GM18868 (cell line): ENCODE results near the gene RSPO3.
"Not testable (repeated sequence)": the region's sequence is repeated elsewhere in the genome, so short reads cannot be mapped to it uniquely, and the experiment has no call there.

Source experiments
- ATAC-seq: cut with Tn5 transposase; IDR thresholded peaks from one replicate; pipeline ENCODE4 v1.9.1; 2021; ENCODE audit warnings: mild to moderate bottlenecking, moderate library complexity; ENCODE audit not compliant: unreplicated experiment

The RSPO3 gene

DNA sequence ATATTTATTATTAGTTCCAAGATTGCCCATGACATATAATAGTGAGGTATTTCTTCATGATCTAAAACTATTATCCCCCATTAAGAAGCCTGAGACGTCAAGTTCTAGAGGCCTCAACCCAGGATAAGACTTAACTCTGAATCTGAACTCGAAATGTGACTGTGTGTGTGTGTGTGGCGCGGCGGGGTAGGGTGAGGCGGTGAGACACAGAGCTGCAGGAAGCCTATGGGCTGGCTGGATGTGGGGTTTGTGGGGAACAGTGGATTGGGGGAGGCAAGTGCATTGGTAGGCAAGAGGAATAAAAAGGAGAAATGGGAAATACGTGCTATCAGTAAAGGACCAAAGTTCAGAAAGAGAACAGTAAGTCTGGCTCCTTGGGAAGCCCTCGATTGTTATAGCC lies 81.6 kb downstream of the RSPO3 start:
- ATAC-seq: no peak

DNA sequence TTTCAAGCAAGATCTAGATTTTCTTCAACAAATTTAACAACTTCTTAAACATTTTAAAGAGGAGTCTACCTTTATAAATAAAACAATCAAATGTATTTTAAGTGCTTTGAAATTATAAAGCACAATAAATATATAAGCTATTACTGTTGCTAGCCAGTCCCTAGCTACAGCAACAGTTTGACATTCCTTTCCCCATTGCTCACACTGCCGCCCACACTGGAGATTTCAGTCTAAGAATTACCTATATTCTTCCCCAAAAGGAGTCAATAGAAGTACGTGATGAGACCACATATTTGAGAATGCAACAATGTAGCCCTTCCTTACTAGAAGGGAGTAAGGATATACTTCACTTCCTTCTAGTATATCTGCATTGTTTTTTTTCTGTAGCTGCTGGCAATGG lies 82.8 kb downstream of the RSPO3 start:
- ATAC-seq: no peak

DNA sequence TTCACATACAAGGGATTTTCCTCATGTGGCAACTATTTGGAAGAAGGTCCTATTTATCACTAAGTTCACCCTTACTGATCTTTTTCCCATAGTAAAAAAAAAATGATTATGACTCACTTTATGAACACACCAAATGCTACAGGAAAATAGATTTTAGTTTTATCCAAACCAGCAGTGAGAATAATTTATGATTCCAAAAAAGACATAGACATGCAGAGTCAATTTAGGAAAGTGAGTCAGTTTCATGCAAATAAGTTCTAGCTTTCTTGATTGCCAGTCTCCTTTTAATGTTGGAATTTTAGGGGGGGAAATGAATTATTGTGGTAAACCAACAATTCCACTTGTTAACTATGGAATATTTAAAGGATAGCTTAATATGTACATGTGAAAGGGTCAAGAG lies 84.2 kb downstream of the RSPO3 start:
- no peak for ATAC-seq

DNA sequence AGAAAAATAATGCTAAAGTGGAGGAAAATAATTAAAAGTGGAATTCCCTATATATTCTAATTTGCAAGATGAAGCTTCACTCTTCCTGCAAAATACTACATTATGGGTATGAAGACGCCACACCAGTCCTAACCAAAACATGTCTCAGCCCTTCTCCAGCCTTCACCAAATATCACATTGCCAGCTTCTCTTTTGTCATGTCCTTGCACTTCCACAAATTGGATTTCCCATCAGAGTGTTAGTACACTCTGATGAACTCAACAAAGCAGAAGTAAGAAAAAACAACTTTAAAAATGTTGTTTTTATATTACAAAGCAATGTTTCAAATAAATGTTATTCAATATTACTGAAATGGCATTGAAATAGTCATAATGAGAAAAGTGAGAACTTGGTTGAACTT lies 85.8 kb downstream of the RSPO3 start:
- ATAC-seq: no peak

DNA sequence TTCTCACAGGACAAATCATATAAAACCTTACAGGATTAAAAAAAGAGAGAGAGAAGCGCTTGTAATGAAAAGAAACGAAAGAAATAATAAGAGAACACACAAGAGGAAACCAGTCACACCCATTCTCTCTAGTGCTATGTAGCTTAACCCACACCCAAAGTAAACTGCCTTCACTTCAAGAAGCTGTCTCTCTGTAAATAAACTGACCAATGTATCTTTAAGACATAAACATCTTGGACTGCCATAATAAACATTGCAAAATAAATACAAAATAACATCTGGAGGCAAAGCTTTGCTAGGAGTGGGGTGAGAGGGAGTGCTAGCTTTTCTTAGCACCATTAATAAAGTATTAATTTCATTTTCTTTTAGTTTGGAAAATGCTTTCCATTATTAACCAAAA lies 86.6 kb downstream of the RSPO3 start:
- ATAC-seq: no peak

DNA sequence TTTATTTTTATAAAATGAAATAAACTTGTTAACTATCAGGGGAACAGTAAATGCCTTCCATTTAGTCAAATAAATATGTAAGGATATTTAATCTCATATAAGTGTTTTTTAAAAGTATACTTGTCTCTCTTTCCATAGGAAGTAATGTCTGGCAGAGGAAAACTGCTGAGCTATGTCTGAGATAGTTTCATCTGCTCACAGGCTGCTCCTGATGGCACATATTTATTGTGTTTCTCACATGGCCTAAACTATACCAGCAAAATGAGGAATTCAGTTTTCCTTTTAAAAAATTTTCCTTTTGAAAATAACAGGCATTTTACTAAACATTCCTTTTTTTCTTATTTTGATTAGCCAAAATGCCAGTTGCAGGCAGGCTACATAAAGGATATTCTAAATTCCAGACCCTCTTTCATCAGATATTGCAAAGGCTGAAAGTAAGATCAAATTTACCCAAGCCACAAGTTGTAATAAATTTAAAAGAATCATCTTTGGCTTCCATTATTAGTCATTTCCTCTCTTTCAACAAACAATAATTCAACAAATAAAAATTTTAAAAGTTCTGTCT lies 88.1 kb downstream of the RSPO3 start:
- no peak for ATAC-seq

DNA sequence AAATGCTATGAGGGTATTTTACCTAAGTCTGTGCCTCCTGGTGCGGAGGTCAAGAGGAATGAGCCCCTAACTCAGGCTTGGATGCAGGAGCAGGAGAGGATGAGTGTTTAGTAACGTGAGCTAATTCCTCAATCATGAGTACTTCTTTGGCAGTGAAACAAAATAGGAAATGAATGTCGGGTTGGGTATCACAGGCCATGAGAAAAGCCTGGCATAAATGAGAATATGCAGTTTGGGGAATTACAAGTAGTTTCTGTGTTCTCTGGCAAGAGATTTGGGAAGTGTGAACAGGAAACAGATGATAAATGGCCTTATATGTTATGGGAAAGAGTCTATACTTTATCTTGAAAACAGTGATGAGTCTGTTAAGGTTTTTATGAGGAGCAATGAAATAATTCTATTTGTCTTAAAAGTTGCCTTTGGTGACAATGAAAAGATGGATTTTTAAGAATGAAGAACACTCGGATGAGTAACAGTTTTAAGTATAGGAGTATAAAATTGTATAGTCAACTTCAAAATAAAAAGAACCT lies 89.2 kb downstream of the RSPO3 start:
- ATAC-seq: no peak

DNA sequence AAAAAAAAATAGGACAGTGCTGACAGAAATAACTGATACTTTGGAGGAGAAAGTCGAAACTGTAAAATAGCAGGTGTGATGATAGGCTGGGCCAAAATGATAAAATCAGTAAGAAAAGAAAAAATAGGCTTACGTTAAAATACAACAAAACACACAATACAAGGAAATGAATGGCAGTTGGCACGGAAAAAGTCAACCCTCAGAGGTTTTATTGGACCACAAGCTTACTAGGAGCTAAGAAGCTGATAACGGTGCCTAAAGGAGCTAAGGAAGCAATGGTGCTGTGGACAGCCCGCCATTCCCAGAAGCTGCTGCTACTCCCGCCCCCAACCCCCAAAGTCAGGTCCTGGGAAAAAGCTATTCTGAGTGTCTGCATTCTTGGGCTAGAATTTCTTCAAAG lies 92.3 kb downstream of the RSPO3 start:
- ATAC-seq: no peak

DNA sequence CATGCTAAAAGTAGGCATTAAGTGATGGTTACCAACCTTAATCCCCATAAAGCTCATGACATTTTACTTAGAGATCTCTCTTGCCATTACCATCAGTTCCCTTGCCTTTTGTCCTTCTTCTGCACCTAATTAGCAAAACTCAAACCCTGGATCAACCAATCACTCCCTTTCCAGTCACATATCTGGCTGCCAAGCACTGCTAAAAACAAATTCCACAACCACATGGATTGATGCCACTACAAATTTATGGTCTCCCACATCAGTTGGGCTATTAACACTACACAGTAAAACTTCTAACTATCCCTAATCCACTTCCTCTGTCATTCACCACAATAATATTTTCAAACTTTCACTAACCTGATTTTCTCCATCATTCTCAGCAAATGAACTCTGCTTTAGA lies 93.9 kb downstream of the RSPO3 start:
- ATAC-seq: no peak

DNA sequence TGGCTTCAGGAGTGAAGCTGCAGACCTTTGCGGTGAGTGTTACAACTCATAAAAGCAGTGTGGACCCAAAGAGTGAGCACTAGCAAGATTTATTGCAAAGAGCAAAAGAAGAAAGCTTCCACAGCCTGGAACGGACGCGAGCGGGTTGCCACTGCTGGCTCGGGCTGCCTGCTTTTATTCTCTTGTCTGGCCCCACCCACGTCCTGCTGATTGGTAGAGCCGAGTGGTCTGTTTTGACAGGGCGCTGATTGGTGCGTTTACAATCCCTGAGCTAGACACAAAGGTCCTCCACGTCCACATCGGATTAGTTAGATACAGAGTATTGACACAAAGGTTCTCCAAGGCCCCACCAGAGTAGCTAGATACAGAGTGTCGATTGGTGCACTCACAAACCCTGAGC lies 95.6 kb downstream of the RSPO3 start:
- ATAC-seq: not testable (repeated sequence)

DNA sequence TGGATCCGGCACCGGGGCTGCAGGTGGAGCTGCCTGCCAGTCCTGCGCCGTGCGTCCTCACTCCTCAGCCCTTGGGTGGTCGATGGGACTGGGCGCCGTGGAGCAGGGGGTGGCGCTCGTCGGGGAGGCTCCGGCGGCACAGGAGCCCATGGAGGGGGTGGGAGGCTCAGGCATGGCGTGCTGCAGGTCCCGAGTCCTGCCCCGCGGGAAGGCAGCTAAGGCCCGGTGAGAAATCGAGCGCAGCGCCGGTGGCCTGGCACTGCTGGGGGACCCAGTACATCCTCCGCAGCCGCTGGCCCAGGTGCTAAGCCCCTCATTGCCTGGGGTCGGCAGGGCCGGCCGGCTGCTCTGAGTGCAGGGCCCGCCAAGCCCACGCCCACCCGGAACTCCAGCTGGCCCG lies 96.1 kb downstream of the RSPO3 start:
- ATAC-seq: not testable (repeated sequence)

DNA sequence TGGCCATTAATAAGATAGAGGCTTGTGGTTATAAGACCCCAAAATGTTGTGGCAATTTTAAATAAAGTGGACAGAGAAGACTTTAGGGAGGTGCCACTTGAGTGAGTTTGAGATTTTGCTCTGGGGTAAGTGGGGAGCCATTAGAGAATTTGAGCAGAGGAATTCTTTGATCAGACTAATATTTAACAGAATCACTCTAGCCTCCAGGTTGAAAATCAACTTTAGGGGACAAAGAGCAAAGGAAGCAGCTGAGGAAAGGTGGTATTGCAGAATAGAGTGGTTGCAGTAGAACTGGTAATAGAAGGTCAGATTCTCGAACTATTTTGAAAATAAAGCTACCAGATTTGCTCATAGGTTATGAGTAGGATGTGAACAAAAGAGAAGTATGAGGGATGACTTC lies 97.5 kb downstream of the RSPO3 start:
- no peak for ATAC-seq

DNA sequence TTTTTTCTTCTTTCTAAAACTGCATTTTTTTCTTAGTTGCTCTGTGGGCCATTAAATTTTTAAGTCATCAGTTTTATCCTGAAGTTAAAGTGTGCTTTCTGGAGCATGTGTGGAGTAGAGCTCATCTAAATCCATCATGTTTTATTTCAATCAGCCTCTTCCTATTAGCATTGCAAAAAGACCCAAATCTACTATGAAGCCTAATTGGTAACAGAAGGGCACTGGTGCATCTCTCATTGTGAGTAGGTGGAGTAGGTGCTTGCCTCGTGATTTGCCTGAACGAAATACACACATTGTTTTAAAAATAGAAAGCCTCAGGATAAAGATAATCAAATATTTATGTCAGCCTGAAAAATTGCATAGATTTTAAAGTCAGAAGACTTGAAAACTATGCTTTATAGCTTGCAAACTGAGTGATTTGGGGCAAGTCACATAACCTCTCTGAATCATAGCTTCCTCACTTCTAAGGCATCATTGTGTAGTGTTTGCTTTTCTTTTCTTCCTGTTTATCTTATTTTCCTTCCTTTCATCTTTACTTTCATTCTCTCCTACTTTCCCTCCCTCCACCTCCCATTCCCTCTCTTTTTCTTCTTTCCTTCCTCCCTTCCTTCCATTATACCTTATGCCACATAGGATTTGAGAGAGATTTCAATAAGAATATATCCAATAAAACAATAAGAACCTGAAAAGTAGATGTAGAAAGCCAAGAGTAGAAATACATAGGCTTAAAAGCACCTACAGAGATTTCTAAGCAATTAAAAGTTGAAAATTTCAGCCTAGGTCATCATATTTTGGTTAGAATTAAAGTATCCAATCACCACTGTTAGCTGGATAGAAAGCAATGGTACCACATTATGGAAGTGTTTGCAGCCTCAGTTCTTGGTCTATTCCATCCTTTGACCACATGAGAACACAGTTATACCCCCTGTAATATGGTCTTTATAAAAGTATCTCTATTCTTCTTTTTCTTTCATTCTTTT lies 98.6 kb downstream of the RSPO3 start:
- ATAC-seq: no peak

DNA sequence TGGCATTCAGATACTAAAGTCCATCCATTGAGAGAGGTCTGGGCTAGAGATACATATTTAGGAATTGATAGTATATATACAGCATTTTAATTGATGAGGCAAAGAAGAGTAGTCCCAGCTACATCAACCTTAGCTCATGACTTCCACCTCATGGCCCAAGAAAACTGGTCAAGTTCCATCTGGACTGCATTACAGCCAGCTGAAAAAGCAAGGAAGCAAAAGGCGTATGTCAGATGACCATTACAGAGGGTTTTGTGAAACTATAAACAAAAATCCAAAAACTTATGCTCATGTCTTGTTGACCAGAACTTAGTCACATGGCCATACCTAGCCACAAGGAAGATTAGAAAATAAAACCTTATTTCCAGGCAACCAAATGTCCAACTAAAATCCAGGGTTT lies 101.4 kb downstream of the RSPO3 start:
- ATAC-seq: no peak

DNA sequence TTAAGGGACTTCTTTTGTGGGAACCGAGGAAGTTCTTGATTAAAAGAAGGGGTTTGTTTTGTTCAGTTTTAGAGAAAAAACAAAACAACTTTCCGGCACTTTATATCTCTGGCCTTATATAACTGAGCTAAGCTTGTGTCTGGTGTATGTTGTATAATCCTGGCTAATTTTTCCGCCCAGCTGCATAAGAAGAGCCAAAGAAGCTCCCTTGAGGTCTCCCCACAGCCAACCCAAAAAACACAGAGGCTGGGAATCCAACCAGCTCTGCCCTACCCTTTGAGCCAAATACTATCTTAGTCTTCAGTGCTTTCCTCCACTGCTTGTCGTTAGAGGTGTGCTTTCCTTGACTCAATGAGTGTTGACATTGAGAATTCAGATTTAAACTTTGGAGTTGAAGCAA lies 102.7 kb downstream of the RSPO3 start:
- ATAC-seq: no peak

DNA sequence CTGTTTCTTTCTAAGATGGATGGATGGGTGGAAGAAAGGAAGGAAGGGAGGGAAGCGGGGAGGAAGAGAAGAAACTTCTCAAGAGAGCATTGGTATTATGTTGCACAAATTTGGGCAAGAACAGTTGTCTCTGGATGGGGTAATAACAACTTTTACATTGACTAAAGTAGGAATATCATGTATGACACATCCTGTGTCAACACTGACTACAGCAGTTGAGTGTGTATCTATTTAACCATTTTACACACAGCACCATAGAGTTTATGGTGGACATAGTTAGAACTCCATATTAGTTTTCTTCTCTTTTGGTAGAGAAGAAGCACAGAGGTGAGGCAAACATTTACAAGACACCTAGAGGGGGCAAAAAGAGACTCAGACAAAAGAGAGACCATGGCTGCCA lies 103.9 kb downstream of the RSPO3 start:
- ATAC-seq: no peak

DNA sequence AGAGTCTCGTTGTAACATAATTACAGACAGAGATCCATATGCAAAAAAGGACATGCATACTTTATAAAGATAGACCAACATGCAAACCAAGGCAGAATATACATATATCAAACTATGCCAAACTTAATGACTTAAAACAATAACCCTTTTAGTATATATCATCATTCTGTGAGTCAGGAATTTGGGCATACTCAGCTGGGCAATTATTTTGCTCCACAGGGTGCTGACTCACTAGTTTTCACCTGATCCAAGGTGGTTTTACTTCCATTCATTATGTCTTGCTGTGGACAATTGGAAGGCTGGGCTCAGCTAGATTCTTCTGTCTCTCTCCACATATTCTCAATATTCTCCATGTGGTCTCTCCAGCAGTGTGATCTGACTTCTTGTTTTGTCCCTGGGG lies 107.0 kb downstream of the RSPO3 start:
- ATAC-seq: no peak

DNA sequence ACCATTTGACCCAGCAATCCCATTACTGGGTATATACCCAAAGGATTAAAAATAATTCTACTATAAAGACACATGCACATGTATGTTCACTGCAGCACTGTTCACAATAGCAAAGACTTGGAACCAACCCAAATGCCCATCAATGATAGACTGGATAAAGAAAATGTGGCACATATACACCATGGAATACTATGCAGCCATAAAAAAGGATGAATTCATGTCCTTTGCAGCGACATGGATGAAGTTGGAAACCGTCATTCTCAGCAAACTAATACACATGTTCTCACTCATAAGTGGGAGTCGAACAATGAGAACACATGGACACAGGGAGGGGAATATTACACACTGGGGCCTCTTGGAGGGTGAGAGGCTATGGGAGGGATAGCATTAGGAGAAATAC lies 115.3 kb downstream of the RSPO3 start:
- ATAC-seq: not testable (repeated sequence)

DNA sequence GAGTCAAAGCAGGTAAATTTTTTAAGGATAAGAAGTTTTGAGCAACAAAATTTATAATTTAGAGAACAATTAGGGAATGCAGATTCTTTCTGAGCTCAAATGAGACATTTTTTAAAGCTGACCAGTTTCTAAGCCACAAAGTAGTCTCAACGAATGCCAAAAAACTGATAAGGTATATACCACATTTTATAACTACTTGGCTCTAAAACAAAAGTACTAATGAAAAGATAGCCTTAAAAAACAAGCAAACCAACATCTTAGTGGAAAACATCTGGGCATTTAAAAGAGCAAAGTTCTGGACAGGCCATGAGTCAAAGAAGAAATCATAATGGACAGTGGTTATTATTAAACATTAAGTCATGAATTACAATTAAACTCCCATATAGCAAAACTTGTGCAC lies 125.0 kb downstream of the RSPO3 start:
- ATAC-seq: no peak
